Smooth muscle cell of trachea (primary cell): ENCODE data around the gene KLHL7. TPM values are rescaled to one million over a fixed set of nuclear protein-coding genes. Genes with fewer than 3 reads are reported as not detected.

Source experiments
- total RNA-seq: library from RNA; depleted of rRNA; stranded (reverse); fragments of >200 nt; gene quantifications from 2 replicates; pipeline ENCODE4 v1.2.1, GENCODE V29; 2014

KLHL7 gene, protein sequence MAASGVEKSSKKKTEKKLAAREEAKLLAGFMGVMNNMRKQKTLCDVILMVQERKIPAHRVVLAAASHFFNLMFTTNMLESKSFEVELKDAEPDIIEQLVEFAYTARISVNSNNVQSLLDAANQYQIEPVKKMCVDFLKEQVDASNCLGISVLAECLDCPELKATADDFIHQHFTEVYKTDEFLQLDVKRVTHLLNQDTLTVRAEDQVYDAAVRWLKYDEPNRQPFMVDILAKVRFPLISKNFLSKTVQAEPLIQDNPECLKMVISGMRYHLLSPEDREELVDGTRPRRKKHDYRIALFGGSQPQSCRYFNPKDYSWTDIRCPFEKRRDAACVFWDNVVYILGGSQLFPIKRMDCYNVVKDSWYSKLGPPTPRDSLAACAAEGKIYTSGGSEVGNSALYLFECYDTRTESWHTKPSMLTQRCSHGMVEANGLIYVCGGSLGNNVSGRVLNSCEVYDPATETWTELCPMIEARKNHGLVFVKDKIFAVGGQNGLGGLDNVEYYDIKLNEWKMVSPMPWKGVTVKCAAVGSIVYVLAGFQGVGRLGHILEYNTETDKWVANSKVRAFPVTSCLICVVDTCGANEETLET
- 29.6 and 51.5 TPM in 2 replicates for total RNA-seq

DNA sequence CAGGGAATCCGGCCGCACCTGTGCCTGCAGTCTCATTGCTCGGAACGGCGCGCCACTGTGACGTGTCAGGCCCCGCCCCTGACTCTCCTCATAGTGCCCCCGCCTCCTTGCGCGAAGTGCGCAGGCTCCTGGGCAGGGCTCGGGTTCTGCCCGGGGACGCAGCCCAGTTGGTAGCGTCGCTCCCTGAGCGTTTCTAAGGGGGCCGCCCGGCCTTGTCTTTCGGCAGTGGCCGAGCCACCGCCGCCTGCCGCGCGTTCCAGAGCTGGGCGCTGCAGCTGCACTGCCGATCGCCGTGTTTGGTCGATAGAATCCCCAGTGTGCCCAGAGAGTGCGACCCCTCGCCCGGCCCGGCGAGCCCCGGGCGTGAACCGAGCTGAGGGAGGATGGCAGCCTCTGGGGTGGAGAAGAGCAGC lies at the start of gene KLHL7:
TSS of gene KLHL7 (plus strand) at position 142 of the 413 bp plus-strand sequence. CDS start at position 384, 242 bp downstream.

GRCh38 chr7:23181684-23182553 lies 76.3 kb downstream of the KLHL7 start, which contains the start of gene NUP42:
Gene NUP42 (plus strand): TSS chr7:23182048. CDS start chr7:23182086, 38 bp downstream.

Other genes with a start within 250 kb of the KLHL7 start
- 107 and 163 TPM in 2 replicates for gene HYCC1, start 91.7 kb upstream of the KLHL7 start, total RNA-seq
- gene NUP42, start 76.3 kb downstream of the KLHL7 start, total RNA-seq: 19.8 and 19.9 TPM in 2 replicates
- 288 and 440 TPM in 2 replicates for gene GPNMB, start 141.0 kb downstream of the KLHL7 start, total RNA-seq
- 71.1 and 85.7 TPM in 2 replicates for gene MALSU1, start 193.6 kb downstream of the KLHL7 start, total RNA-seq